Suprapubic skin (tissue), 4 donors: ENCODE results near the gene TASP1. TPM values are rescaled to one million over a fixed set of nuclear protein-coding genes. Genes with fewer than 3 reads are reported as not detected.
A peak's percentile ranks its signal among the peaks of the same experiment; 100 is the strongest.

Experiments
- DNase-seq, 2 donors: peaks; one replicate each; pipeline ENCODE4 v3.0.0-alpha.2; 2019; ENCODE audit warnings: low spot score in 2 of 2
- H3K27ac ChIP-seq: fragments of 200-600 bp; sonication (generic); one replicate; pipeline ENCODE4 v1.5.1; 2019
- H3K27me3 ChIP-seq: fragments of 200-600 bp; sonication (generic); one replicate; pipeline ENCODE4 v1.5.1; 2019
- H3K36me3 ChIP-seq: fragments of 200-600 bp; sonication (generic); one replicate; pipeline ENCODE4 v1.5.1; 2019
- H3K4me1 ChIP-seq: fragments of 200-600 bp; sonication (generic); one replicate; pipeline ENCODE4 v1.5.1; 2019
- H3K4me3 ChIP-seq: fragments of 200-600 bp; sonication (generic); one replicate; pipeline ENCODE4 v1.5.1; 2019; ENCODE audit warnings: mild to moderate bottlenecking
- H3K9me3 ChIP-seq: fragments of 200-600 bp; sonication (generic); one replicate; pipeline ENCODE4 v1.5.1; 2019
- CTCF ChIP-seq, 2 donors: fragments of 200-600 bp in 1 of 2; fragments of 450-650 bp in 1 of 2; sonication (generic) in 1 of 2; IDR thresholded peaks; one replicate each; pipeline ENCODE4 v1.5.1; 2016 to 2019; ENCODE audit warnings: antibody characterized with exemption in 2 of 2, mild to moderate bottlenecking in 1 of 2, moderate library complexity in 1 of 2
- EP300 ChIP-seq: sonication (generic); formaldehyde crosslinking; IDR thresholded peaks from one replicate; pipeline ENCODE4 v1.6.1; 2017; ENCODE audit warnings: antibody characterized with exemption
- POLR2A ChIP-seq, 2 donors: fragments of 450-650 bp; IDR thresholded peaks; one replicate each; pipeline ENCODE4 v1.6.1; 2017; ENCODE audit warnings: antibody characterized with exemption in 2 of 2, mild to moderate bottlenecking in 2 of 2, moderate library complexity in 2 of 2
- POLR2AphosphoS5 ChIP-seq, 3 donors: sonication (generic); formaldehyde crosslinking; IDR thresholded peaks; one replicate each; pipeline ENCODE4 v1.6.1; 2017; ENCODE audit warnings: antibody characterized with exemption in 3 of 3
- WGBS: methylation state at CpG from one replicate; pipeline ENCODE4 v1.1.5; 2018; 5-methylcytosine and 5-hydroxymethylcytosine counted together
- total RNA-seq, 4 donors: library from RNA; depleted of rRNA; stranded (reverse); fragments of >200 nt; gene quantifications; one replicate each; pipeline ENCODE4 v1.1.0, GENCODE V29; 2016

The TASP1 gene
- total RNA-seq, 4 donors from 2014 or later, result 8.2 to 25.6 (median 9.9) TPM

- Histone ChIP-seq H3K4me3 (no peak overlapping the region), H3K27me3 (no peaks in the 10 kb centered on the region), H3K27ac (no peak overlapping the region), H3K4me1 (no peaks in the 10 kb centered on the region), H3K9me3 (peaks cover 27% of the 10 kb centered on the region), H3K36me3 (no peaks in the 10 kb centered on the region)
- no peak for DNase-seq
- TF ChIP-seq CTCF (IDR thresholded peaks at IDR 0.05) (no peak), EP300 (no peak), POLR2AphosphoS5 (IDR thresholded peaks at IDR 0.05) (no peak), POLR2A (IDR thresholded peaks at IDR 0.05) (no peak)
- WGBS, result 95% methylated on average over 3 of the region's 3 CpGs
Observed at GRCh38 chr20:13501500-13501899, 137.2 kb downstream of the TASP1 start.

GRCh38 chr20:13494019-13494418 is 144.7 kb downstream of the TASP1 start:
- H3K27me3 ChIP-seq, result no peaks in the 10 kb centered on the region
- no peak for DNase-seq
- H3K36me3 ChIP-seq, result no peaks in the 10 kb centered on the region
- H3K4me1 ChIP-seq, result peaks cover 39% of the 10 kb centered on the region
- no peaks in the 10 kb centered on the region for H3K9me3 ChIP-seq
- no peak overlapping the region for H3K4me3 ChIP-seq
- TF ChIP-seq POLR2A (IDR thresholded peaks at IDR 0.05) (no peak), EP300 (no peak), POLR2AphosphoS5 (IDR thresholded peaks at IDR 0.05) (no peak), CTCF (IDR thresholded peaks at IDR 0.05) (no peak)
- peak overlapping the region; percentile 67 for H3K27ac ChIP-seq

DNA sequence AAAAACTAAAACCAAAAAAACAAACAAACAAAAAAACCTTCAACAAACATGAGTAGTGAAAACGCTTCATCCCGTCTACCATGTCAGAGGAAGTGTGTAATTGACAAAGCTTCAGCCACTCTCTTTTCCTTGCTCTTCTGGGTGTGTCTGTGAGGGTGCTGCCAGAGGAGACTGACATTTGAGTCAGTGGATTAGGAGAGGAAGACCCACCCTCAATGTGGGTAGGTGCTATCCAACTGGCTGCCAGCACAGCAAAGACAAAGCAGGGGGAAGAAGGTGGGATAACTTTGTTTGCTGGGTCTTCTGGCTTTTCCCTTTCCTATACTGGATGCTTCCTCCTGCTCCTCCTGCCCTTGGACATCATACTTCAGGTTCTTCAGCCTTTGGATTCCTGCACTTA is 145.6 kb downstream of the TASP1 start:
- Histone ChIP-seq H3K27ac (peak overlapping the region; percentile 67), H3K4me1 (peaks cover 39% of the 10 kb centered on the region), H3K4me3 (no peak overlapping the region), H3K9me3 (no peaks in the 10 kb centered on the region), H3K36me3 (no peaks in the 10 kb centered on the region), H3K27me3 (no peaks in the 10 kb centered on the region)
- DNase-seq, result no peak
- WGBS, result 67% methylated on average over 2 of the region's 2 CpGs
- TF ChIP-seq CTCF (IDR thresholded peaks at IDR 0.05) (no peak), POLR2A (IDR thresholded peaks at IDR 0.05) (no peak), POLR2AphosphoS5 (IDR thresholded peaks at IDR 0.05) (no peak), EP300 (no peak)

DNA sequence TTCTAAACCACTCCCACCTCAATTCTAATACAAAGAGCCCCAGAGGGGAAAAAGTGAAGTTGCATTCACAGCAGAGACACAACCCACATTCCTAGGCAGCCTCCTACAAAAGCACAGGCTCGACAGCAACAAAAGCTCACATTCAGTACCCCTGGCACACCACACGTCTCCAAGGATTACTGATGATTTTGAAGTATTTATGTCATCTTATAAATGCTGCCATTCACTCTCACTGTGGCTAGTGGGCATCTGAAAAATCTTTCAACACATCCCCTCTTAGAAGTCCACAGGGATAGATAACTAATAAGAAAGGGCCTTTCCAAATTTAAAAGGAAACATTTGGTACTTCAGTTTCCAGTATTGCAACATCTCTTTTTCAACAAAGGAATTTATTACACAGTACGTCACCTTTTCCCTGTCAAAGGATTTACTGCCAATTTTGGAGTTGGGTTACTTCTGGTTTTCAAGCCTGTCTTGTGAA is 146.7 kb downstream of the TASP1 start:
- TF ChIP-seq POLR2A (IDR thresholded peaks at IDR 0.05) (no peak), CTCF (IDR thresholded peaks at IDR 0.05) (peak; percentile 15 to 17), POLR2AphosphoS5 (IDR thresholded peaks at IDR 0.05) (peak in 2 of 3 donors; percentile 24 to 83)
- Histone ChIP-seq H3K9me3 (no peaks in the 10 kb centered on the region), H3K36me3 (no peaks in the 10 kb centered on the region), H3K4me1 (peaks cover 39% of the 10 kb centered on the region), H3K4me3 (no peak overlapping the region), H3K27ac (peak overlapping the region; percentile 67), H3K27me3 (no peaks in the 10 kb centered on the region)
- DNase-seq, result peak; percentile 70 to 83
- 11% methylated on average over 3 of the region's 3 CpGs for WGBS

GRCh38 chr20:13487202-13487601 is 151.5 kb downstream of the TASP1 start:
- DNase-seq, result no peak
- TF ChIP-seq POLR2AphosphoS5 (IDR thresholded peaks at IDR 0.05) (no peak), CTCF (IDR thresholded peaks at IDR 0.05) (no peak), EP300 (no peak), POLR2A (IDR thresholded peaks at IDR 0.05) (no peak)
- H3K27ac ChIP-seq, result no peak overlapping the region
- H3K36me3 ChIP-seq, result peaks cover 10% of the 10 kb centered on the region
- peaks cover 11% of the 10 kb centered on the region for H3K4me1 ChIP-seq
- 98% methylated on average over 3 of the region's 3 CpGs for WGBS
- H3K9me3 ChIP-seq, result no peaks in the 10 kb centered on the region
- no peaks in the 10 kb centered on the region for H3K27me3 ChIP-seq
- no peak overlapping the region for H3K4me3 ChIP-seq
